GM12878 (cell line): ENCODE measurements around the gene CSHL1. TPM values are rescaled to one million over a fixed set of nuclear protein-coding genes. Genes with fewer than 3 reads are reported as not detected.

ENCODE experiments used
- ATAC-seq: fragments of 200-7000 bp; cut with Tn5 transposase; 3 replicates; pipeline ENCODE4 v1.9.1; 2020; ENCODE audit warnings: mild to moderate bottlenecking, moderate library complexity
- BruUV-seq: library from RNA; stranded (reverse); fragments of 400-500 nt; replicated peaks from 2 replicates; lab custom pipeline; 2021; lab: Mats Ljungman, UMichigan
- CTCF ChIA-PET: fragments of 300-600 bp; sonication (Branson Sonifier 250); formaldehyde crosslinking; extraction: SDS; loops from one replicate; lab custom pipeline; 2021; ENCODE audit warnings: inconsistent platforms; lab: Yijun Ruan, JAX
- POLR2A ChIA-PET: fragments of 350-600 bp; formaldehyde crosslinking; extraction: SDS; loops from one replicate; lab custom pipeline; 2021; ENCODE audit warnings: inconsistent platforms; lab: Charles Lee
- RAD21 ChIA-PET: fragments of 300-600 bp; sonication (Branson Sonifier 250); formaldehyde crosslinking; loops from one replicate; lab custom pipeline; 2023; ENCODE audit warnings: antibody characterized with exemption; ENCODE audit not compliant: unreplicated experiment; lab: Charles Lee
- SMC1A ChIA-PET: fragments of 300-600 bp; sonication (Branson Sonifier 250); formaldehyde crosslinking; loops from one replicate; lab custom pipeline; 2023; ENCODE audit not compliant: unreplicated experiment, uncharacterized antibody; lab: Charles Lee
- DNase-seq: peaks from one replicate; pipeline ENCODE4 v3.0.0-alpha.2; 2011; ENCODE audit warnings: low read depth, low spot score
- FAIRE-seq: peaks from 3 replicates; lab custom pipeline; 2011; peaks lifted over from hg19 to GRCh38; lab: Jason Lieb, UNC
- H2AFZ ChIP-seq: 2 replicates; pipeline ENCODE4 v1.6.0; 2011; ENCODE audit warnings: low read depth, low read length, control low read depth; ENCODE audit not compliant: control insufficient read depth
- H3K27ac ChIP-seq: 2 replicates; pipeline ENCODE4 v1.5.1; 2011; ENCODE audit warnings: control low read depth; ENCODE audit not compliant: control insufficient read depth, insufficient read depth
- H3K27me3 ChIP-seq, 2 experiments: replicated peaks in 1 of 2; 2 replicates each; pipeline versions ENCODE4 v1.6.0 to v1.6.1; 2011; ENCODE audit warnings: low read length in 1 of 2; ENCODE audit not compliant: control insufficient read depth in 2 of 2, insufficient read depth in 2 of 2
- H3K36me3 ChIP-seq, 2 experiments: 2 replicates each; pipeline ENCODE4 v1.5.1; 2011; ENCODE audit warnings: low read length in 1 of 2; ENCODE audit not compliant: control insufficient read depth in 2 of 2, insufficient read depth in 2 of 2
- H3K4me1 ChIP-seq: 2 replicates; pipeline ENCODE4 v1.6.1; 2011; ENCODE audit warnings: mild to moderate bottlenecking, low read length, moderate library complexity, mixed read lengths; ENCODE audit not compliant: control insufficient read depth, insufficient read depth
- H3K4me2 ChIP-seq: 2 replicates; pipeline ENCODE4 v1.6.0; 2011; ENCODE audit warnings: control low read depth; ENCODE audit not compliant: control insufficient read depth, insufficient read depth
- H3K4me3 ChIP-seq: fragments of 200-600 bp; sonication (generic); 2 replicates; pipeline ENCODE4 v1.5.1; 2016
- H3K79me2 ChIP-seq: 2 replicates; pipeline ENCODE4 v1.6.0; 2011; ENCODE audit warnings: low read length; ENCODE audit not compliant: control insufficient read depth, insufficient read depth
- H3K9ac ChIP-seq: 2 replicates; pipeline ENCODE4 v1.8.0; 2011; ENCODE audit warnings: low read length, control low read depth, mixed read lengths; ENCODE audit not compliant: control insufficient read depth, insufficient read depth
- H3K9me3 ChIP-seq: replicated peaks from 3 replicates; pipeline ENCODE4 v1.5.1; 2011; ENCODE audit warnings: mild to moderate bottlenecking, low read length; ENCODE audit not compliant: control insufficient read depth, insufficient read depth
- H4K20me1 ChIP-seq: 2 replicates; pipeline ENCODE4 v1.6.0; 2011; ENCODE audit not compliant: control insufficient read depth, insufficient read depth
- CREB1 ChIP-seq: IDR thresholded peaks from 2 replicates; pipeline ENCODE4 v1.6.1; 2012; ENCODE audit warnings: low read depth, mild to moderate bottlenecking, inconsistent platforms
- DPF2 ChIP-seq: fragments of 450-650 bp; IDR thresholded peaks from 2 replicates; pipeline ENCODE4 v1.6.1; 2017; ENCODE audit warnings: mild to moderate bottlenecking
- ETV6 ChIP-seq, 2 experiments: fragments of 450-650 bp in 1 of 2; IDR thresholded peaks in 1 of 2; conservative IDR thresholded peaks in 1 of 2; 2 replicates each; pipeline ENCODE4 v1.6.1; 2014; ENCODE audit warnings: antibody characterized with exemption in 1 of 2, borderline replicate concordance in 1 of 2, low read depth in 1 of 2, mild to moderate bottlenecking in 1 of 2, moderate library complexity in 1 of 2
- EZH2 ChIP-seq: IDR thresholded peaks from 2 replicates; pipeline ENCODE4 v1.6.1; 2012; ENCODE audit warnings: low read depth, mild to moderate bottlenecking, control low read depth, inconsistent platforms, low read length, borderline replicate concordance; ENCODE audit not compliant: control insufficient read depth
- GABPA ChIP-seq: IDR thresholded peaks from 2 replicates; pipeline ENCODE4 v1.6.1; 2014; ENCODE audit warnings: antibody characterized with exemption, low read depth, mild to moderate bottlenecking, inconsistent platforms
- HCFC1 ChIP-seq: fragments of 150-350 bp; IDR thresholded peaks from 2 replicates; pipeline ENCODE4 v1.6.1; 2014; ENCODE audit warnings: low read length
- MYC ChIP-seq: IDR thresholded peaks from 2 replicates; pipeline ENCODE4 v1.6.1; 2011; ENCODE audit warnings: mild to moderate bottlenecking, low read length, moderate library complexity, inconsistent platforms; ENCODE audit not compliant: insufficient read depth, insufficient replicate concordance, insufficient read length, severe bottlenecking
- SMC3 ChIP-seq: IDR thresholded peaks from 2 replicates; pipeline ENCODE4 v1.6.1; 2011; ENCODE audit warnings: low read length, improper control_type of control experiment, borderline replicate concordance
- STAT1 ChIP-seq: fragments of 450-650 bp; conservative IDR thresholded peaks from 2 replicates; pipeline ENCODE4 v1.6.1; 2014; ENCODE audit warnings: antibody characterized with exemption, mild to moderate bottlenecking
- TCF12 ChIP-seq: IDR thresholded peaks from 2 replicates; pipeline ENCODE4 v1.6.1; 2011; ENCODE audit warnings: low read depth, mild to moderate bottlenecking, low read length
- WGBS: methylation state at CpG from one replicate; pipeline ENCODE4 v1.1.6; 2016; ENCODE audit warnings: low lambda C conversion rate; ENCODE audit not compliant: insufficient replicate concordance, insufficient coverage; ENCODE audit errors: missing lambda C conversion rate; 5-methylcytosine and 5-hydroxymethylcytosine counted together
- in situ Hi-C: fragments of 300-500 bp; cut with MboI; formaldehyde crosslinking; loops from 9 replicates; pipeline ENCODE4 v1.14.3; 2018; ENCODE audit warnings: mixed read lengths
- intact Hi-C: fragments of 100-400 bp; cut with micrococcal nuclease; formaldehyde crosslinking; loops from one replicate; pipeline ENCODE4 v1.14.2; 2022; ENCODE audit not compliant: unreplicated experiment
- polyA plus RNA-seq, 11 experiments: library from polyadenylated mRNA; depleted of rRNA in 4 of 11; unstranded in 6 of 11; stranded (reverse) in 5 of 11; fragments of >200 nt; fragmentation: Nextera tagmentation in 4 of 11; fragmentation: Illumina TruSeq in 1 of 11; extraction: Ambion mirVana in 4 of 11; extraction: Trizol in 1 of 11; gene quantifications; 1 replicate in 1 of 11; 2 replicates in 10 of 11; pipeline versions ENCODE4 v1.2.1 to v1.2.3, GENCODE V29; 2011 to 2016; ENCODE audit warnings: inconsistent platforms in 2 of 11, missing spikeins in 2 of 11, low read depth in 1 of 11
- total RNA-seq, 4 experiments: library from RNA; depleted of rRNA in 3 of 4; stranded (reverse); fragments of >200 nt in 3 of 4; fragmentation: Illumina TruSeq in 1 of 4; extraction: Trizol in 1 of 4; gene quantifications; 2 replicates each; pipeline versions ENCODE4 v1.2.1 to v1.2.3, GENCODE V29; 2013 to 2021
- TF ChIP-seq, protein P1 (sequence below): fragments of 150-350 bp; IDR thresholded peaks from 2 replicates; pipeline ENCODE4 v1.6.1; 2016; ENCODE audit warnings: low read depth, low read length

The CSHL1 gene
- total and polyA plus RNA-seq, 10 of the 15 experiments (the other 5 are each of a cell fraction or from before 2014, with no cell fraction given): not detected

DNA sequence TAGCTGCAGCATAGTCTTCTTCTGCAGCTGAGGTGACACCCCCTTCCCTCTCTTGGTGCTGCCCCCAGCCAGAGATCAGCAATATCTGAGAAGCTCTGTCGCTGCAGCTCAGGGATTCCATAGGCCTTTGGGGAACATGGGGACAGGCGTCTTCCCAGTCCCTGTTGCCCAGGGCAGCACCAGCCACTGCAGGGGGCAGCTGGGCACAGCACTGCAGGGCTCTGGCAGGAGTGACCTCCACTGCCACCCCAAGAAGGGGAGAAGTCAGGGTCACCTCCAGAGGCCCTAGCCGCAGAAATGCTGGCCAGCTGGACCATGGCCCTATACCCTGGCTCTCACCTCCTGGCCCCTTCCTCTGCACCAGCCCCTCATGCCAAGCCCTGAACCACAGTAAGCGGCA is 44.7 kb upstream of the CSHL1 start:
- Histone ChIP-seq H3K27ac (no peak overlapping the region), H3K79me2 (no peaks in the 10 kb centered on the region)
- no peak for TF ChIP-seq HCFC1
- TF ChIP-seq SMC3: no peak
- TF ChIP-seq, all 136 proteins: peak for 0
- RAD21 ChIA-PET: interaction anchor here (1.2 to 7.8 kb wide), 4 partner anchors 9 to 62 kb away, joined by 3 to 97 read pairs (median 6); partner anchors contain the start of gene GH1
- WGBS: 73% methylated on average over 4 of the region's 4 CpGs
- Histone ChIP-seq H3K9ac (no peak overlapping the region), H3K4me2 (no peak overlapping the region), H2AFZ (no peak overlapping the region), H3K9me3 (no peaks in the 10 kb centered on the region), H3K4me1 (peaks cover 14% of the 10 kb centered on the region), H3K4me3 (no peak overlapping the region), H3K36me3 (no peaks in the 10 kb centered on the region), H3K27me3 (no peaks in the 10 kb centered on the region), H4K20me1 (no peaks in the 10 kb centered on the region)
- in situ Hi-C loops: no loop called here
- no TSS peak for BruUV-seq
- CTCF ChIA-PET: interaction anchor here (0.9 to 11.0 kb wide), 7 partner anchors 9 to 71 kb away, joined by 3 to 315 read pairs (median 15); partner anchors contain the start of genes CSHL1 and GH1
- no peak for DNase-seq
- SMC1A ChIA-PET: interaction anchor here (1.0 to 9.9 kb wide), 6 partner anchors 10 to 71 kb away, joined by 3 to 155 read pairs (median 6); partner anchors contain the start of gene GH1
- ATAC-seq: no peak
- POLR2A ChIA-PET: no interaction called here
- FAIRE-seq: no peak
- intact Hi-C loops: no loop called here

DNA sequence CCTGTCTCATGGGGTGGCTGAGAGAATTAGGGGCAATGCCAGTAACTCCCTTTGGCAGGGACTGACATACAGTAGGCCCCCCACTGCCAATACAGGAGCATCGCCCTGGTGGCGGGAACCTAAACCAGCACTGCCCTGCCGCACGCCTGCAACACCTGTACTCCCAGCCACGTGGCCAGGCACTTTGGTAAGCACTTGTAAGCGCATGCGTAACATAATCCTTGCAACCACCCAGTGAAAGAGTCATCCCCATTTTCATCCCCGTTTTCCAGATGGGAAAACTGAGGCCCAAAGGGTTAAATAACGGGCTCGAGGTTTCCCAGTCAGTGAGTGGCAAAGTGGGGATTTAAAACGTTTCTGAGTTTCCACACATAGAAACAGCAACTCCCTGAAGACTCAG is 44.2 kb upstream of the CSHL1 start:
- Histone ChIP-seq H3K9me3 (no peaks in the 10 kb centered on the region), H3K27me3 (no peaks in the 10 kb centered on the region), H3K36me3 (no peaks in the 10 kb centered on the region), H3K9ac (no peak overlapping the region), H3K79me2 (no peaks in the 10 kb centered on the region), H2AFZ (no peak overlapping the region), H3K27ac (no peak overlapping the region), H3K4me2 (no peak overlapping the region), H4K20me1 (no peaks in the 10 kb centered on the region), H3K4me3 (no peak overlapping the region), H3K4me1 (peaks cover 14% of the 10 kb centered on the region)
- FAIRE-seq (no peak), ATAC-seq (no peak), DNase-seq (no peak)
- WGBS: 82% methylated on average over 11 of the region's 11 CpGs
- no TSS peak for BruUV-seq
- ChIA-PET POLR2A (interaction anchor here (0.9 to 1.0 kb wide), 3 partner anchors 23 to 65 kb away, joined by 3 to 5 read pairs (median 3); partner anchors contain the start of gene ICAM2), CTCF (interaction anchor here (0.6 to 11.0 kb wide), 11 partner anchors 9 to 178 kb away, joined by 3 to 315 read pairs (median 17); partner anchors contain the start of genes CD79B, CSHL1, GH1 and ICAM2), SMC1A (interaction anchor here (1.0 to 9.9 kb wide), 6 partner anchors 9 to 61 kb away, joined by 4 to 155 read pairs (median 6); partner anchors contain the start of genes CD79B and GH1), RAD21 (interaction anchor here (0.9 to 7.8 kb wide), 7 partner anchors 9 to 65 kb away, joined by 3 to 97 read pairs (median 5); partner anchors contain the start of genes GH1 and ICAM2)
- intact Hi-C loops: no loop called here
- in situ Hi-C loops: no loop called here
- TF ChIP-seq, protein P1, sequence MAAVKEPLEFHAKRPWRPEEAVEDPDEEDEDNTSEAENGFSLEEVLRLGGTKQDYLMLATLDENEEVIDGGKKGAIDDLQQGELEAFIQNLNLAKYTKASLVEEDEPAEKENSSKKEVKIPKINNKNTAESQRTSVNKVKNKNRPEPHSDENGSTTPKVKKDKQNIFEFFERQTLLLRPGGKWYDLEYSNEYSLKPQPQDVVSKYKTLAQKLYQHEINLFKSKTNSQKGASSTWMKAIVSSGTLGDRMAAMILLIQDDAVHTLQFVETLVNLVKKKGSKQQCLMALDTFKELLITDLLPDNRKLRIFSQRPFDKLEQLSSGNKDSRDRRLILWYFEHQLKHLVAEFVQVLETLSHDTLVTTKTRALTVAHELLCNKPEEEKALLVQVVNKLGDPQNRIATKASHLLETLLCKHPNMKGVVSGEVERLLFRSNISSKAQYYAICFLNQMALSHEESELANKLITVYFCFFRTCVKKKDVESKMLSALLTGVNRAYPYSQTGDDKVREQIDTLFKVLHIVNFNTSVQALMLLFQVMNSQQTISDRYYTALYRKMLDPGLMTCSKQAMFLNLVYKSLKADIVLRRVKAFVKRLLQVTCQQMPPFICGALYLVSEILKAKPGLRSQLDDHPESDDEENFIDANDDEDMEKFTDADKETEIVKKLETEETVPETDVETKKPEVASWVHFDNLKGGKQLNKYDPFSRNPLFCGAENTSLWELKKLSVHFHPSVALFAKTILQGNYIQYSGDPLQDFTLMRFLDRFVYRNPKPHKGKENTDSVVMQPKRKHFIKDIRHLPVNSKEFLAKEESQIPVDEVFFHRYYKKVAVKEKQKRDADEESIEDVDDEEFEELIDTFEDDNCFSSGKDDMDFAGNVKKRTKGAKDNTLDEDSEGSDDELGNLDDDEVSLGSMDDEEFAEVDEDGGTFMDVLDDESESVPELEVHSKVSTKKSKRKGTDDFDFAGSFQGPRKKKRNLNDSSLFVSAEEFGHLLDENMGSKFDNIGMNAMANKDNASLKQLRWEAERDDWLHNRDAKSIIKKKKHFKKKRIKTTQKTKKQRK: no peak
- no peak for TF ChIP-seq CREB1
- TF ChIP-seq MYC: no peak
- no peak for TF ChIP-seq GABPA
- no peak for TF ChIP-seq EZH2
- no peak for TF ChIP-seq STAT1
- no peak for TF ChIP-seq DPF2
- no peak for TF ChIP-seq TCF12
- no peak for TF ChIP-seq ETV6 (conservative IDR thresholded peaks at IDR 0.05 in 1 of 2, IDR thresholded peaks at IDR 0.05 in 1 of 2; ENCODE audit: borderline replicate concordance in 1 of 2, low read depth in 1 of 2)
